ENCODE results near the gene MSX2.

DNA sequence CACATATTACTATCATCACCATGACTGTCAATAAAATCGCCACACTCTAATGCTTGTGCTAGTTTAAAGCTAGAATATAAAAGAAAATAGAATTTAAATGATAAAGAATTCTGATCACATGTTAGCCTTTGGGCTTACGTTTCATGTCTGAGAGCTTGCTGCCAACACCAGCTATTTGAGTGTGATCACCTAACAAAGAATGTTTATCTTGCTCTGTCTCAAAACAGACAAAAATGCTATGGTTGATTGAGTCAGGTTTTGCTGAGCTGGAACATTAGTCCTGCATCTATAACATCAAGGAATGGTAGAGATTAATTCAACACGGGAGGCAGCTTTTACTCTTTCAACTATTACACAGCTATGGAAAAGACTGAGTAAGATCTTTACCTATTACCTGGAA is 50.7 kb downstream of the MSX2 start:
- TF ChIP-seq, protein P1, sequence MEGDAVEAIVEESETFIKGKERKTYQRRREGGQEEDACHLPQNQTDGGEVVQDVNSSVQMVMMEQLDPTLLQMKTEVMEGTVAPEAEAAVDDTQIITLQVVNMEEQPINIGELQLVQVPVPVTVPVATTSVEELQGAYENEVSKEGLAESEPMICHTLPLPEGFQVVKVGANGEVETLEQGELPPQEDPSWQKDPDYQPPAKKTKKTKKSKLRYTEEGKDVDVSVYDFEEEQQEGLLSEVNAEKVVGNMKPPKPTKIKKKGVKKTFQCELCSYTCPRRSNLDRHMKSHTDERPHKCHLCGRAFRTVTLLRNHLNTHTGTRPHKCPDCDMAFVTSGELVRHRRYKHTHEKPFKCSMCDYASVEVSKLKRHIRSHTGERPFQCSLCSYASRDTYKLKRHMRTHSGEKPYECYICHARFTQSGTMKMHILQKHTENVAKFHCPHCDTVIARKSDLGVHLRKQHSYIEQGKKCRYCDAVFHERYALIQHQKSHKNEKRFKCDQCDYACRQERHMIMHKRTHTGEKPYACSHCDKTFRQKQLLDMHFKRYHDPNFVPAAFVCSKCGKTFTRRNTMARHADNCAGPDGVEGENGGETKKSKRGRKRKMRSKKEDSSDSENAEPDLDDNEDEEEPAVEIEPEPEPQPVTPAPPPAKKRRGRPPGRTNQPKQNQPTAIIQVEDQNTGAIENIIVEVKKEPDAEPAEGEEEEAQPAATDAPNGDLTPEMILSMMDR (IDR thresholded peaks at IDR 0.05): no peak
- no peak for TF ChIP-seq POLR2A (IDR thresholded peaks at IDR 0.05)

All from lower leg skin (tissue), 3 donors.